ENCODE results near the gene DAB2IP. TPM values are rescaled to one million over a fixed set of nuclear protein-coding genes. Genes with fewer than 3 reads are reported as not detected.

DAB2IP gene
- total and polyA plus RNA-seq, 2 donors, result 8.2 to 8.4 TPM

DNA sequence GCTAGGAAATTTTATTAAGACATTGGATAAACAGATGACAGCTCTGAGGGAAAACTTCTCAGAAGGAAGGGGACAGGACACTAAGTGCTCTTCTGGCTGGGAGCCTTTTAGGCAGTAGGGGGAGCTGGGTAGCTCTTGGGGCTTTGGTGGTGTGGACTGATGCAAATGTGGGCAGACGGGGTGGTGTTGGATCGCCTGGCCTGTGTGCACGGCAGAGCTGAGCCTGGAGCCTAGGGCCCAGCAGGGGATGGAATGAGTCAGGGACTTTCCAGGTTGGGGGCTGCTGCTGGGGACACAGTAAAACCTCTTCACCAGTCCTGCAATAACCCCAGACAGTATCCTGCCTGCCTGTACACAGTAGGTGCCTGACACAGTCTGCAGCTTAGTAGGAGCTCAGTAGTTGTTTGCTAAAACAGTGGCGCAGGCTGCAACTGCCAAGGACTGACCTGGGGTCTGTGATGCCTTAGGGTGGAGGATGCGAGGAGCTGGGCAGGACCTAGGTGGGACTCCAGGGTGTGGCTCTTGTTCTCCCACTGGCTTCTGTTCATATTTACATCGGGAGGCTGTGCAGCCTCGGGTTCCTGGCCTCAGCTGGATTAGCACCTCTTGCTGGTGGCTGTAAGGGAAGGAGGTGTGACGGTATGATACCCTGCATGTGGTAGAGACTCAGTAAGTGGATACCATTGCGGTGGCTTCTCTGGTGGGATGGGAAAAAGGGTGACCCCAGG lies 83.8 kb downstream of the DAB2IP start:
- DNase-seq (ENCODE audit: low read depth in 6 of 9, low spot score in 9 of 9), result peak in 1 of 9 donors; percentile 69
- Histone ChIP-seq H3K27ac (ENCODE audit: low read depth in 1 of 2, low read length in 1 of 2) (peak overlapping the region in 1 of 2 donors; percentile 39), H3K27me3 (ENCODE audit: control insufficient read depth in 2 of 2, insufficient read depth in 1 of 2, low read length in 1 of 2) (peaks cover 0 to 13% of the 10 kb centered on the region in 2 donors), H3K4me3 (ENCODE audit: low read length in 2 of 2) (no peak overlapping the region), H3K9me3 (ENCODE audit: control insufficient read depth in 2 of 2, insufficient read depth in 1 of 2, low read length in 1 of 2) (peaks cover 0 to 11% of the 10 kb centered on the region in 2 donors), H3K36me3 (ENCODE audit: control insufficient read depth in 2 of 2, insufficient read depth in 2 of 2, low read length in 1 of 2) (no peaks in the 10 kb centered on the region), H3K4me1 (ENCODE audit: control insufficient read depth in 2 of 2, insufficient read depth in 2 of 2, low read length in 2 of 2) (peaks cover 71 to 96% of the 10 kb centered on the region in 2 donors)
- WGBS, result 53% methylated on average over 9 of the region's 9 CpGs

GRCh38 chr9:121735793-121736770 lies 84.6 kb downstream of the DAB2IP start:
- peak in 1 of 9 donors; percentile 70 for DNase-seq (ENCODE audit: low read depth in 6 of 9, low spot score in 9 of 9)
- 13% methylated on average over 57 of the region's 57 CpGs for WGBS
- peak overlapping the region; percentile 53 to 89 for H3K27ac ChIP-seq (ENCODE audit: low read depth in 1 of 2, low read length in 1 of 2)
- peaks cover 74 to 96% of the 10 kb centered on the region in 2 donors for H3K4me1 ChIP-seq (ENCODE audit: control insufficient read depth in 2 of 2, insufficient read depth in 2 of 2, low read length in 2 of 2)
- H3K27me3 ChIP-seq (ENCODE audit: control insufficient read depth in 2 of 2, insufficient read depth in 1 of 2, low read length in 1 of 2), result peaks cover 0 to 13% of the 10 kb centered on the region in 2 donors
- peaks cover 0 to 6% of the 10 kb centered on the region in 2 donors for H3K9me3 ChIP-seq (ENCODE audit: control insufficient read depth in 2 of 2, insufficient read depth in 1 of 2, low read length in 1 of 2)
- H3K36me3 ChIP-seq (ENCODE audit: control insufficient read depth in 2 of 2, insufficient read depth in 2 of 2, low read length in 1 of 2), result no peaks in the 10 kb centered on the region
- peak overlapping the region; percentile 43 to 47 for H3K4me3 ChIP-seq (ENCODE audit: low read length in 2 of 2)

GRCh38 chr9:121736934-121737462 lies 85.6 kb downstream of the DAB2IP start:
- H3K27ac ChIP-seq (ENCODE audit: low read depth in 1 of 2, low read length in 1 of 2), result peak overlapping the region; percentile 32 to 89
- peaks cover 0 to 13% of the 10 kb centered on the region in 2 donors for H3K27me3 ChIP-seq (ENCODE audit: control insufficient read depth in 2 of 2, insufficient read depth in 1 of 2, low read length in 1 of 2)
- peaks cover 67 to 96% of the 10 kb centered on the region in 2 donors for H3K4me1 ChIP-seq (ENCODE audit: control insufficient read depth in 2 of 2, insufficient read depth in 2 of 2, low read length in 2 of 2)
- WGBS, result 79% methylated on average over 13 of the region's 13 CpGs
- H3K36me3 ChIP-seq (ENCODE audit: control insufficient read depth in 2 of 2, insufficient read depth in 2 of 2, low read length in 1 of 2), result no peaks in the 10 kb centered on the region
- no peaks in the 10 kb centered on the region for H3K9me3 ChIP-seq (ENCODE audit: control insufficient read depth in 2 of 2, insufficient read depth in 1 of 2, low read length in 1 of 2)
- DNase-seq (ENCODE audit: low read depth in 6 of 9, low spot score in 9 of 9), result no peak
- H3K4me3 ChIP-seq (ENCODE audit: low read length in 2 of 2), result peak overlapping the region; percentile 43 to 47

GRCh38 chr9:121737481-121737931 lies 86.1 kb downstream of the DAB2IP start:
- Histone ChIP-seq H3K9me3 (ENCODE audit: control insufficient read depth in 2 of 2, insufficient read depth in 1 of 2, low read length in 1 of 2) (no peaks in the 10 kb centered on the region), H3K4me3 (ENCODE audit: low read length in 2 of 2) (peak overlapping the region in 1 of 2 donors; percentile 0), H3K4me1 (ENCODE audit: control insufficient read depth in 2 of 2, insufficient read depth in 2 of 2, low read length in 2 of 2) (peaks cover 65 to 96% of the 10 kb centered on the region in 2 donors), H3K27me3 (ENCODE audit: control insufficient read depth in 2 of 2, insufficient read depth in 1 of 2, low read length in 1 of 2) (peaks cover 0 to 13% of the 10 kb centered on the region in 2 donors), H3K36me3 (ENCODE audit: control insufficient read depth in 2 of 2, insufficient read depth in 2 of 2, low read length in 1 of 2) (no peaks in the 10 kb centered on the region), H3K27ac (ENCODE audit: low read depth in 1 of 2, low read length in 1 of 2) (peak overlapping the region; percentile 57 to 89)
- 84% methylated on average over 9 of the region's 9 CpGs for WGBS
- no peak for DNase-seq (ENCODE audit: low read depth in 6 of 9, low spot score in 9 of 9)

- DNase-seq (ENCODE audit: low read depth in 6 of 9, low spot score in 9 of 9), result peak in 1 of 9 donors; percentile 71
- Histone ChIP-seq H3K27ac (ENCODE audit: low read depth in 1 of 2, low read length in 1 of 2) (peak overlapping the region; percentile 71 to 89), H3K36me3 (ENCODE audit: control insufficient read depth in 2 of 2, insufficient read depth in 2 of 2, low read length in 1 of 2) (no peaks in the 10 kb centered on the region), H3K4me1 (ENCODE audit: control insufficient read depth in 2 of 2, insufficient read depth in 2 of 2, low read length in 2 of 2) (peaks cover 56 to 96% of the 10 kb centered on the region in 2 donors), H3K9me3 (ENCODE audit: control insufficient read depth in 2 of 2, insufficient read depth in 1 of 2, low read length in 1 of 2) (no peaks in the 10 kb centered on the region), H3K4me3 (ENCODE audit: low read length in 2 of 2) (no peak overlapping the region), H3K27me3 (ENCODE audit: control insufficient read depth in 2 of 2, insufficient read depth in 1 of 2, low read length in 1 of 2) (peaks cover 0 to 13% of the 10 kb centered on the region in 2 donors)
- WGBS, result 5% methylated on average over 2 of the region's 2 CpGs
Measured at GRCh38 chr9:121738411-121738810, 87.0 kb downstream of the DAB2IP start.

- peak in 1 of 9 donors; percentile 56 for DNase-seq (ENCODE audit: low read depth in 6 of 9, low spot score in 9 of 9)
- WGBS, result 7% methylated on average over 1 of the region's 1 CpG
- Histone ChIP-seq H3K4me3 (ENCODE audit: low read length in 2 of 2) (no peak overlapping the region), H3K36me3 (ENCODE audit: control insufficient read depth in 2 of 2, insufficient read depth in 2 of 2, low read length in 1 of 2) (no peaks in the 10 kb centered on the region), H3K9me3 (ENCODE audit: control insufficient read depth in 2 of 2, insufficient read depth in 1 of 2, low read length in 1 of 2) (no peaks in the 10 kb centered on the region), H3K27ac (ENCODE audit: low read depth in 1 of 2, low read length in 1 of 2) (peak overlapping the region; percentile 71 to 89), H3K4me1 (ENCODE audit: control insufficient read depth in 2 of 2, insufficient read depth in 2 of 2, low read length in 2 of 2) (peaks cover 55 to 96% of the 10 kb centered on the region in 2 donors), H3K27me3 (ENCODE audit: control insufficient read depth in 2 of 2, insufficient read depth in 1 of 2, low read length in 1 of 2) (peaks cover 0 to 13% of the 10 kb centered on the region in 2 donors)
Measured at GRCh38 chr9:121738968-121739367, 87.5 kb downstream of the DAB2IP start.

DNA sequence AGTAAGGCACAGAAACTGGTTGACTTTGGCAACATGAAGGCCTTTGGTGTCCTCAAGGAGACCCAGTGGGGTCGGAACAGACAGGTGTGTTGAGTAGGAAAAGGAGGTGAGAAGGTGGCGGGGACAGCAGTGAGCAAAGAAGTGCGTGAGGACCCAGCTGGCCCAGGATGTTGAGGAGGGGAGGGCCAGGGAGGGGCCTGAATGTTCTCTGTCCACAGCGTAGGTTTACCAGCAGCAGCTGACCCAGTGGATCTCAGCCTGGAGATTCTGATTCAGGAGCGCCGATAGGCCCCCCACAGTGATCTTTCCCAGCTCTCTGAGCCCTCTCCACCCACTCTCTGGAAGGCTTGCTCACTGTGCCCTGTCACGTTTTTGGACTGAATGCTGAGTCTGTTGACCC lies 88.5 kb downstream of the DAB2IP start:
- H3K4me3 ChIP-seq (ENCODE audit: low read length in 2 of 2), result no peak overlapping the region
- H3K36me3 ChIP-seq (ENCODE audit: control insufficient read depth in 2 of 2, insufficient read depth in 2 of 2, low read length in 1 of 2), result no peaks in the 10 kb centered on the region
- H3K27ac ChIP-seq (ENCODE audit: low read depth in 1 of 2, low read length in 1 of 2), result peak overlapping the region in 1 of 2 donors; percentile 89
- H3K27me3 ChIP-seq (ENCODE audit: control insufficient read depth in 2 of 2, insufficient read depth in 1 of 2, low read length in 1 of 2), result peaks cover 0 to 13% of the 10 kb centered on the region in 2 donors
- no peaks in the 10 kb centered on the region for H3K9me3 ChIP-seq (ENCODE audit: control insufficient read depth in 2 of 2, insufficient read depth in 1 of 2, low read length in 1 of 2)
- peaks cover 62 to 98% of the 10 kb centered on the region in 2 donors for H3K4me1 ChIP-seq (ENCODE audit: control insufficient read depth in 2 of 2, insufficient read depth in 2 of 2, low read length in 2 of 2)
- WGBS, result 89% methylated on average over 7 of the region's 7 CpGs
- DNase-seq (ENCODE audit: low read depth in 6 of 9, low spot score in 9 of 9), result no peak

DNA sequence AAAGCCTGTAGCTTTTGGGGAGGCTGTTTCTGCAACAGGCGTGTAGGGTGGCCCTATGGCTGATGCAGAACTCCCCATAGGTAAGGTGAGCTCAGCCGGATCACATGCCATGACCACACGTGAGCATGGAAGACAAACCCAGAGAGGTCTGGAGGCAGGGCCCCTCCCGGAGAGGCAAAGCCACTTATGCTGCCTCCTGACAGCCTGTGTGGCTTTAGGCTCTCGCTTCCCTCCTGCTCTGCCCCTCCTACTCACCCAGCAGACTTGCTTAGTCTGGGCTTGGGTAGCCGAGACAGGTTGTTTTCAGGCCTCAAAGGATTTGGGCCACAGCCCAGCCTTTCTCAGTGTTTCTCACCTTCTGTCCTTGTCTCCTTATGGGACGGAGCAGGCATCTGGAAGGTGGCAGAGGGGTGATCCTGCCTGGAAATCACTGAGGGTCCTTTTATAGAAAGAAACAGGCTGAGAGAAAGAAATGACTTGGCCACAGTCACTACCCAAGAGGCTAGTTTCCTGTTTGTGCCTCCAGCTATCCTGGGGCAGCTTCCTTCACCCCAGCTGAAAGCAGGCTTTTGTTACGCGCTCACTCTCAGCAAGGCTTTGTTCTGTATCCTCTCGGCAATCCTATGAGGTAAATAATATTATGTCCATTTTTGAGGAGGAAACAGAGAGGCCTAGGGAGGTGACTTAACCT lies 89.9 kb downstream of the DAB2IP start:
- WGBS, result 70% methylated on average over 10 of the region's 10 CpGs
- Histone ChIP-seq H3K9me3 (ENCODE audit: control insufficient read depth in 2 of 2, insufficient read depth in 1 of 2, low read length in 1 of 2) (no peaks in the 10 kb centered on the region), H3K4me3 (ENCODE audit: low read length in 2 of 2) (no peak overlapping the region), H3K27ac (ENCODE audit: low read depth in 1 of 2, low read length in 1 of 2) (peak overlapping the region in 1 of 2 donors; percentile 67), H3K4me1 (ENCODE audit: control insufficient read depth in 2 of 2, insufficient read depth in 2 of 2, low read length in 2 of 2) (peaks cover 71 to 100% of the 10 kb centered on the region in 2 donors), H3K36me3 (ENCODE audit: control insufficient read depth in 2 of 2, insufficient read depth in 2 of 2, low read length in 1 of 2) (no peaks in the 10 kb centered on the region), H3K27me3 (ENCODE audit: control insufficient read depth in 2 of 2, insufficient read depth in 1 of 2, low read length in 1 of 2) (peaks cover 0 to 3% of the 10 kb centered on the region in 2 donors)
- peak in 1 of 9 donors; percentile 57 for DNase-seq (ENCODE audit: low read depth in 6 of 9, low spot score in 9 of 9)

Measured in thymus (tissue), 11 donors.